GM18498 (cell line): Measurements from ENCODE around the gene PCDHGA3.
"Not testable (repeated sequence)": the region's sequence is repeated elsewhere in the genome, so short reads cannot be mapped to it uniquely, and the experiment has no call there.

ENCODE experiments used
- ATAC-seq: cut with Tn5 transposase; IDR thresholded peaks from one replicate; pipeline ENCODE4 v1.9.1; 2021; ENCODE audit warnings: mild to moderate bottlenecking, moderate library complexity; ENCODE audit not compliant: unreplicated experiment

Gene PCDHGA3

GRCh38 chr5:141346017-141346416 is 2.4 kb downstream of the PCDHGA3 start:
- ATAC-seq, result not testable (repeated sequence)

- ATAC-seq, result no peak
These were observed 6.4 kb downstream of the PCDHGA3 start, which contains the start of gene PCDHGB1 for GRCh38 chr5:141349917-141350619. TSS of gene PCDHGB1 (plus strand) at chr5:141350099. CDS start at chr5:141350261, 162 bp downstream.

- no peak for ATAC-seq
These were observed 8.0 kb downstream of the PCDHGA3 start for GRCh38 chr5:141351591-141351990.

DNA sequence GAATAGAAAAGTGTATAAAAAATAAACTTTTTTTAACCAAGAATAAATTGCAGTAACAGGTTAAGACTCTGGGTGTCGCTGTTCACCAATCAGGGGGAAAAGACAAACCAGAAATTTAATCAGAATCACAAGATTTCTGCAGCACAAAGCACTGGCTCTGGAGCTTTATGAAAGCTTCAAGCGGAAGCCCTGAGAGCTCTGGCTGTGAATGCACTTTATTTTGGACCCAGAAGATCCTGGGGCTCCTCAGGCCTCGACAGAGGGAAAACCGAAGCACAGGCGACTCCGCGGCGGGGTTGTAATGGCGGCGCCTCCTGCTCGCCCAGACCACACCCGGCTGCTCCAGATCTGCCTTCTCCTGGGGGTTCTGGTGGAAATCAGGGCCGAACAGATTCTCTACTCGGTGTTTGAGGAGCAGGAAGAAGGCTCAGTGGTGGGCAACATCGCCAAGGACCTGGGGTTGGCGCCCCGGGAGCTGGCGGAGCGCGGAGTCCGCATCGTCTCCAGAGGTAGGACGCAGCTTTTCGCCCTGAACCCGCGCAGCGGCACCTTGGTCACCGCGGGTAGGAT is 11.4 kb downstream of the PCDHGA3 start, which contains the start of gene PCDHGA4:
PCDHGA4 (plus strand) TSS at position 122 of the 570 bp plus-strand sequence; CDS start at position 209, 87 bp downstream.
- no peak for ATAC-seq

GRCh38 chr5:141355641-141356040 is 12.0 kb downstream of the PCDHGA3 start:
- ATAC-seq, result no peak

- no peak for ATAC-seq
These were observed 12.5 kb downstream of the PCDHGA3 start for GRCh38 chr5:141356133-141356532.

- no peak for ATAC-seq
These were observed 13.3 kb downstream of the PCDHGA3 start for GRCh38 chr5:141356950-141357349.

DNA sequence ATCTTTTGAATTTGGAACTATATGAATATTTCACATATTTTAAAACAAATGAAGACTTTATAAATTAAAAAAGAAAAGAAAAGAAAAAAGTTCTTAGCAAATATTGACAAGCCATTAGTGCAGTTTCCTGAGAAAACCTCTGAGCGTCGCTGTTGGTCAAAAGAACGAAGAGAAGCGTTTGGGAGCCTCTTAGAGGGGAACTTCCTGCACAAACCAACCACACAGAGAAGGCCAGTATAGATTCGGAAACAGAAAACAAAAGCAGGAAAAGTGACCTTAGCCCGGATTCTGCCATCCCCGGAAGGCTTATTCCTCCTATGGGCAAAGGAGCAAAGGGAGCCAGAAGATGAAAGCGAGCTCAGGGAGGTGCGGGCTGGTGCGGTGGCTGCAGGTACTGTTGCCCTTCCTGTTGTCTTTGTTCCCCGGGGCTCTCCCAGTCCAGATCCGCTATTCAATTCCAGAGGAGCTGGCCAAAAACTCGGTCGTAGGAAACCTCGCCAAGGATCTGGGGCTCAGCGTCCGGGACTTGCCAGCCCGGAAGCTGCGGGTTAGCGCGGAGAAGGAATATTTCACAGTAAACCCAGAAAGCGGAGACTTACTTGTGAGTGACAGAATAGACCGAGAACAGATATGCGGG is 16.3 kb downstream of the PCDHGA3 start, which contains the start of gene PCDHGB2:
PCDHGB2 (plus strand) TSS at position 205 of the 637 bp plus-strand sequence; CDS start at position 347, 142 bp downstream.
- ATAC-seq, result peak; percentile 66

- no peak for ATAC-seq
These were observed 17.1 kb downstream of the PCDHGA3 start for GRCh38 chr5:141360685-141361084.

DNA sequence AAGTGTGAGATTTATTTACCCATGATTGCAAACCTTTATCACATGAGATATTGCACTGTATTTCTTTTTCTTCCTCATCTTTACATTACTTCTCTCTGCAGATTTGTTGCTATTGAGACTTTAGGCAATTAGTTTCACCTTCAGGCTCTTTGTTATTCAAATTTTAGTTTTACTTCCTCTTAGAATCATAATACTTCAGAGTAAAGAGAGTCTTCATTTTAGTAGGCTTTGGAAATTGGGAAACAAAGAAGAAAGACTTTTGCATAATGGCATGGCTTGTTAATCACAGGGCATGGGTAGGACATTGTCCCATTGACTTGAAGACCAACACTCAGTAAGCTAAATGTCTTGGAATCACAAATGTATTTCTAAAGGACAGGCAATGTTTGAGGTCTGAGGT is 19.1 kb downstream of the PCDHGA3 start:
- ATAC-seq, result no peak

DNA sequence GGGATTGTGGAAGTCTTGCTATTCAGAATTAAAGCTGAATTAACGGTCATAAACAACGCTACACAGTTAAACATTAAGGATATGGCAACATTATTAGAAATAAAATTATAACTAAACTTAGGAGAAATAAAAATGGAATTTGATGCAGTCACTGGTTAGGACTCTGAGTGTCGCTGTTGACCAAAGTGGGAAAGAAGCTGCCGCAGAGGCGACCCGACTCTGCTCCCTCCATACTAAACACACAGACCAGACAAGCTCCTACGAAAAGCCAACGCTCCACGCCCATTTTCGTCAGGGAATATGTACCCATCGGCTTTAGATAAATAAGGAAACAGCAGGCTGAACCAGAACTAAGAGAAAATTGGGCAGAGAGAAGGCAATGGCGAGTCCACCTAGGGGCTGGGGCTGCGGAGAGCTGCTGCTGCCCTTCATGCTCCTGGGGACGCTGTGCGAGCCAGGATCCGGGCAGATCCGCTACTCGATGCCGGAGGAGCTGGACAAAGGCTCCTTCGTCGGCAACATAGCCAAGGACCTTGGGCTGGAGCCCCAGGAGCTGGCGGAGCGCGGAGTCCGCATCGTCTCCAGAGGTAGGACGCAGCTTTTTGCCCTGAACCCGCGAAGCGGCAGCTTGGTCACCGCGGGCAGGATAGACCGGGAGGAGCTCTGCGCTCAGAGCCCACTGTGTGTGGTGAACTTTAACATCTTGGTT is 20.5 kb downstream of the PCDHGA3 start, which contains the start of gene PCDHGA5:
PCDHGA5 (plus strand) TSS at position 211 of the 709 bp plus-strand sequence; CDS start at position 380, 169 bp downstream.
- no peak for ATAC-seq

DNA sequence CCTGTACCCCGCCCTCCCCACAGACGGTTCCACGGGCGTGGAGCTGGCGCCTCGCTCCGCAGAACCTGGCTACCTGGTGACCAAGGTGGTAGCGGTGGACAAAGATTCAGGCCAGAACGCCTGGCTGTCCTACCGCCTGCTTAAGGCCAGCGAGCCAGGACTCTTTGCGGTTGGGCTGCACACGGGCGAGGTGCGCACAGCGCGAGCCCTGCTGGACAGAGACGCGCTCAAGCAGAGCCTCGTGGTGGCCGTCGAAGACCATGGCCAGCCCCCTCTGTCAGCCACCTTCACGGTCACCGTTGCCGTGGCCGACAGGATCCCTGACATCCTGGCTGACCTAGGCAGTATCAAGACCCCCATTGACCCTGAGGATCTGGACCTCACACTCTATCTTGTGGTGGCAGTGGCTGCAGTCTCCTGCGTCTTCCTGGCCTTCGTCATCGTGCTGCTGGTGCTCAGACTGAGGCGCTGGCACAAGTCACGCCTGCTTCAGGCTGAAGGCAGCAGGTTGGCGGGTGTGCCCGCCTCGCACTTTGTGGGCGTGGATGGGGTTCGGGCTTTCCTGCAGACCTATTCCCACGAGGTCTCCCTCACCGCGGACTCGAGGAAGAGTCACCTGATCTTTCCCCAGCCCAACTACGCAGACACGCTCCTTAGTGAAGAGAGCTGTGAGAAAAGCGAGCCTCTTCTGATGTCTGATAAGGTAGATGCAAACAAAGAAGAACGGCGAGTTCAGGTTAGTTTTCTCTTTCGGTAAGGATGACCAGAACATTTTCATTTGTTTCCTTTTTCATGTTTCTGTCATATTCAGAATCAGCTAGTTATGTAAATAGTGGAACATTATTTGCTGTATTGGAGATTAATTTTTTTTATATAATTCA is 22.6 kb downstream of the PCDHGA3 start:
- no peak for ATAC-seq

- ATAC-seq, result peak; percentile 88
These were observed 26.6 kb downstream of the PCDHGA3 start, which contains the start of gene PCDHGB3 for GRCh38 chr5:141369994-141370848. TSS of gene PCDHGB3 (plus strand) at chr5:141370242. CDS start at chr5:141370395, 153 bp downstream.

- no peak for ATAC-seq
These were observed 28.2 kb downstream of the PCDHGA3 start for GRCh38 chr5:141371572-141372475.

DNA sequence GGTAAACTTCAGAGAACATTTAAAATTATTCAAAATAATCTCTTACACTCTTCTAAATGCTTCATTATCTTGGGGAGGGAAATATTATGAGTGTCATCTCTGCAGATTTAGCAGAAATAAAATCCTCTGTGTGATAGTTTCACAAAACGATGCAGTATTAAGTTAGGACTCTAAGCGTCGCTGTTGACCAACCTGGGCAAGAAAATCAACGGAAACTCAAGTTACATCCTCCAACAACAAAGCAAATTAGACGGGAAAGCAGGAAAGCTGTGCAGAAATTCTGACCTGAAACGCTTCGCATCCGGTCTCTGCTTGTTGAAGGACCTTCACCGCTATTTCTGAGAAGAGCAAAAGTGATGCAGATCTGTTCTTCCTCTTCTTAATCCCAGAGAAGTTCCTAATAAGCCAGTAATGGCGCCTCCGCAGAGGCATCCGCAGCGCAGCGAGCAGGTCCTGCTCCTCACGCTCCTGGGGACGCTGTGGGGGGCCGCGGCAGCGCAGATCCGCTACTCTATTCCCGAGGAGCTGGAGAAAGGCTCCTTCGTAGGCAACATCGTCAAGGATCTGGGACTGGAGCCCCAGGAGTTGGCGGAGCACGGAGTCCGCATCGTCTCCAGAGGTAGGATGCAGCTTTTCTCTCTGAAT is 30.2 kb downstream of the PCDHGA3 start, which contains the start of gene PCDHGA6:
PCDHGA6 (plus strand) TSS at position 219 of the 645 bp plus-strand sequence; CDS start at position 412, 193 bp downstream.
- ATAC-seq, result no peak

GRCh38 chr5:141374627-141375026 is 31.0 kb downstream of the PCDHGA3 start:
- ATAC-seq, result no peak

- ATAC-seq, result not testable (repeated sequence)
These were observed 32.0 kb downstream of the PCDHGA3 start for GRCh38 chr5:141375444-141376155.
